Measurements from ENCODE around the gene PDE4A. TPM values are rescaled to one million over a fixed set of nuclear protein-coding genes. Genes with fewer than 3 reads are reported as not detected.

Gene PDE4A
- total and polyA plus RNA-seq, 10 of the 15 experiments (the other 5 are each of a cell fraction or from before 2014, with no cell fraction given), result 0.24 to 13.3 (median 4.9) TPM

- TF ChIP-seq MEF2A (IDR thresholded peaks at IDR 0.05; ENCODE audit: insufficient read depth, low read depth, low read length) (no peak), BRCA1 (IDR thresholded peaks at IDR 0.05; ENCODE audit: low read depth, low read length) (no peak; the same call in 1 of the 2 replicates), YY1 (IDR thresholded peaks at IDR 0.05; ENCODE audit: low read depth, low read length) (peak; percentile 83), GATAD2B (conservative IDR thresholded peaks at IDR 0.05; ENCODE audit: low read depth) (peak; percentile 79; the same call in 1 of the 2 replicates), PML (IDR thresholded peaks at IDR 0.05; ENCODE audit: low read length) (peak; percentile 85; the same call in 1 of the 2 replicates), HSF1 (IDR thresholded peaks at IDR 0.05; ENCODE audit: low read depth, low read length) (no peak), SREBF1 (IDR thresholded peaks at IDR 0.05; ENCODE audit: low read length) (no peak), MTA3 (IDR thresholded peaks at IDR 0.05; ENCODE audit: borderline replicate concordance, low read length) (no peak), TCF7 (IDR thresholded peaks at IDR 0.05; ENCODE audit: borderline replicate concordance) (no peak), TCF12 (IDR thresholded peaks at IDR 0.05; ENCODE audit: low read depth, low read length) (peak; percentile 93), BCL3 (IDR thresholded peaks at IDR 0.05; ENCODE audit: borderline replicate concordance, insufficient read depth, low read depth, low read length, poor library complexity, severe bottlenecking) (no peak), ZNF217 (IDR thresholded peaks at IDR 0.05) (no peak), ZNF384 (IDR thresholded peaks at IDR 0.05; ENCODE audit: borderline replicate concordance, low read depth, low read length) (peak; percentile 100), IRF4 (IDR thresholded peaks at IDR 0.05; ENCODE audit: low read depth, low read length) (no peak), PRDM15 (CRISPR knock-in tag; IDR thresholded peaks at IDR 0.05) (no peak), PKNOX1 (IDR thresholded peaks at IDR 0.05) (peak; percentile 89), CBX5 (IDR thresholded peaks at IDR 0.05; ENCODE audit: low read depth) (no peak), MLLT1 (IDR thresholded peaks at IDR 0.05) (no peak; the same call in 1 of the 2 replicates), GABPA (IDR thresholded peaks at IDR 0.05; ENCODE audit: low read depth) (0 out of 2 replicates have a peak, but pooled peaks have one; percentile 19)
Observed at GRCh38 chr19:10380313-10381102, 39.8 kb upstream of the PDE4A start, which contains the start of gene TYK2 (continued).

Data from GM12878 (cell line).